HG02938 (cell line): ENCODE results near the gene STXBP6.
"Not testable (repeated sequence)": the region's sequence is repeated elsewhere in the genome, so short reads cannot be mapped to it uniquely, and the experiment has no call there.

Experiments used
- ATAC-seq: cut with Tn5 transposase; IDR thresholded peaks from one replicate; pipeline ENCODE4 v1.9.1; 2021; ENCODE audit warnings: mild to moderate bottlenecking, moderate library complexity; ENCODE audit not compliant: unreplicated experiment

Gene STXBP6

GRCh38 chr14:24990773-24991172, 59.2 kb downstream of the STXBP6 start:
- ATAC-seq, result no peak

- ATAC-seq, result no peak
These were observed 59.9 kb downstream of the STXBP6 start for GRCh38 chr14:24990050-24990449.

GRCh38 chr14:24988760-24989159, 61.2 kb downstream of the STXBP6 start:
- no peak for ATAC-seq

- ATAC-seq, result no peak
These were observed 63.6 kb downstream of the STXBP6 start for GRCh38 chr14:24986206-24986893.

GRCh38 chr14:24984846-24985589, 64.9 kb downstream of the STXBP6 start:
- ATAC-seq, result no peak

- no peak for ATAC-seq
These were observed 67.3 kb downstream of the STXBP6 start for GRCh38 chr14:24982472-24983155.

GRCh38 chr14:24979725-24980239, 70.2 kb downstream of the STXBP6 start:
- ATAC-seq, result peak; percentile 43

GRCh38 chr14:24978862-24979724, 70.9 kb downstream of the STXBP6 start:
- ATAC-seq, result peak; percentile 86

GRCh38 chr14:24976602-24977001, 73.3 kb downstream of the STXBP6 start:
- no peak for ATAC-seq

- no peak for ATAC-seq
These were observed 74.6 kb downstream of the STXBP6 start for GRCh38 chr14:24975393-24975792.

GRCh38 chr14:24974591-24975374, 75.2 kb downstream of the STXBP6 start:
- no peak for ATAC-seq

GRCh38 chr14:24972844-24973243, 77.1 kb downstream of the STXBP6 start:
- ATAC-seq, result no peak

- no peak for ATAC-seq
These were observed 78.7 kb downstream of the STXBP6 start for GRCh38 chr14:24971255-24971654.

GRCh38 chr14:24966579-24966964, 83.4 kb downstream of the STXBP6 start:
- no peak for ATAC-seq

GRCh38 chr14:24965934-24966578, 83.9 kb downstream of the STXBP6 start:
- ATAC-seq, result no peak

GRCh38 chr14:24965578-24965933, 84.4 kb downstream of the STXBP6 start:
- no peak for ATAC-seq

- ATAC-seq, result no peak
These were observed 85.4 kb downstream of the STXBP6 start for GRCh38 chr14:24964591-24964990.

GRCh38 chr14:24964048-24964447, 85.9 kb downstream of the STXBP6 start:
- no peak for ATAC-seq

GRCh38 chr14:24962118-24962517, 87.8 kb downstream of the STXBP6 start:
- ATAC-seq, result not testable (repeated sequence)

- no peak for ATAC-seq
These were observed 89.1 kb downstream of the STXBP6 start for GRCh38 chr14:24960816-24961215.
